Myometrial cell (primary cell): Measurements from ENCODE around the gene RHBDF2. TPM values are rescaled to one million over a fixed set of nuclear protein-coding genes. Genes with fewer than 3 reads are reported as not detected.

Source experiments
- total RNA-seq: library from RNA; depleted of rRNA; stranded (reverse); fragments of >200 nt; gene quantifications from 2 replicates; pipeline ENCODE4 v1.2.3, GENCODE V29; 2015

The RHBDF2 gene
- 19.9 and 27.1 TPM in 2 replicates for total RNA-seq

GRCh38 chr17:76501018-76501826 lies at the start of gene RHBDF2:
TSS of gene RHBDF2 (minus strand) at chr17:76501423. CDS start at chr17:76481524, 19,899 bp downstream.

GRCh38 chr17:76539631-76540271 lies 38.5 kb upstream of the RHBDF2 start, which contains the start of gene PRCD:
TSS of gene PRCD (plus strand) at chr17:76540044. CDS start at chr17:76540142, 98 bp downstream.

GRCh38 chr17:76537578-76538280 lies 36.5 kb upstream of the RHBDF2 start, which contains the start of gene CYGB:
TSS of gene CYGB (minus strand) at chr17:76537709. CDS start at chr17:76537542, 167 bp downstream.

GRCh38 chr17:76467366-76467765 lies 33.9 kb downstream of the RHBDF2 start, which contains the start of gene AANAT:
TSS of gene AANAT (plus strand) at chr17:76467603. CDS start at chr17:76468747, 1,144 bp downstream.

GRCh38 chr17:76452660-76453430 lies 48.4 kb downstream of the RHBDF2 start, which contains the start of gene UBE2O:
TSS of gene UBE2O (minus strand) at chr17:76453152. CDS start at chr17:76453141, 11 bp downstream.

Other genes starting within 250 kb of the RHBDF2 start
- 7.6 and 16.7 TPM in 2 replicates for gene UBALD2, start 236.1 kb downstream of the RHBDF2 start, total RNA-seq
- 0.18 and 0.58 TPM in 2 replicates for gene QRICH2, start 193.1 kb downstream of the RHBDF2 start, total RNA-seq
- 31.9 and 39.5 TPM in 2 replicates for gene PRPSAP1, start 147.5 kb downstream of the RHBDF2 start, total RNA-seq
- gene SPHK1, start 116.8 kb downstream of the RHBDF2 start, total RNA-seq, result 20.9 and 34.3 TPM in 2 replicates
- gene UBE2O, start 48.3 kb downstream of the RHBDF2 start, total RNA-seq, result 9.2 and 11.7 TPM in 2 replicates
- not detected in 2 replicates for gene AANAT, start 33.8 kb downstream of the RHBDF2 start, total RNA-seq
- 13.1 and 18.7 TPM in 2 replicates for gene CYGB, start 36.3 kb upstream of the RHBDF2 start, total RNA-seq
- gene PRCD, start 38.6 kb upstream of the RHBDF2 start, total RNA-seq, result 0.71 TPM in 1 of 2 replicates, not detected in the other
- gene ST6GALNAC2, start 84.4 kb upstream of the RHBDF2 start, total RNA-seq, result 1.7 and 4.6 TPM in 2 replicates
- not detected in 2 replicates for gene ST6GALNAC1, start 142.3 kb upstream of the RHBDF2 start, total RNA-seq
- gene MXRA7, start 209.5 kb upstream of the RHBDF2 start, total RNA-seq, result 191 and 221 TPM in 2 replicates
- gene JMJD6, start 225.2 kb upstream of the RHBDF2 start, total RNA-seq, result 21.4 and 27.4 TPM in 2 replicates
- 27.8 and 30.3 TPM in 2 replicates for gene METTL23, start 225.4 kb upstream of the RHBDF2 start, total RNA-seq
- gene SRSF2, start 235.9 kb upstream of the RHBDF2 start, total RNA-seq, result 163 and 192 TPM in 2 replicates
- gene MFSD11, start 236.7 kb upstream of the RHBDF2 start, total RNA-seq, result 20.7 and 25.7 TPM in 2 replicates